ENCODE results near the gene RAB43. TPM values are rescaled to one million over a fixed set of nuclear protein-coding genes. Genes with fewer than 3 reads are reported as not detected.

The RAB43 gene
- polyA plus RNA-seq, 4 donors, result 2.0 to 6.7 (median 3.1) TPM

DNA sequence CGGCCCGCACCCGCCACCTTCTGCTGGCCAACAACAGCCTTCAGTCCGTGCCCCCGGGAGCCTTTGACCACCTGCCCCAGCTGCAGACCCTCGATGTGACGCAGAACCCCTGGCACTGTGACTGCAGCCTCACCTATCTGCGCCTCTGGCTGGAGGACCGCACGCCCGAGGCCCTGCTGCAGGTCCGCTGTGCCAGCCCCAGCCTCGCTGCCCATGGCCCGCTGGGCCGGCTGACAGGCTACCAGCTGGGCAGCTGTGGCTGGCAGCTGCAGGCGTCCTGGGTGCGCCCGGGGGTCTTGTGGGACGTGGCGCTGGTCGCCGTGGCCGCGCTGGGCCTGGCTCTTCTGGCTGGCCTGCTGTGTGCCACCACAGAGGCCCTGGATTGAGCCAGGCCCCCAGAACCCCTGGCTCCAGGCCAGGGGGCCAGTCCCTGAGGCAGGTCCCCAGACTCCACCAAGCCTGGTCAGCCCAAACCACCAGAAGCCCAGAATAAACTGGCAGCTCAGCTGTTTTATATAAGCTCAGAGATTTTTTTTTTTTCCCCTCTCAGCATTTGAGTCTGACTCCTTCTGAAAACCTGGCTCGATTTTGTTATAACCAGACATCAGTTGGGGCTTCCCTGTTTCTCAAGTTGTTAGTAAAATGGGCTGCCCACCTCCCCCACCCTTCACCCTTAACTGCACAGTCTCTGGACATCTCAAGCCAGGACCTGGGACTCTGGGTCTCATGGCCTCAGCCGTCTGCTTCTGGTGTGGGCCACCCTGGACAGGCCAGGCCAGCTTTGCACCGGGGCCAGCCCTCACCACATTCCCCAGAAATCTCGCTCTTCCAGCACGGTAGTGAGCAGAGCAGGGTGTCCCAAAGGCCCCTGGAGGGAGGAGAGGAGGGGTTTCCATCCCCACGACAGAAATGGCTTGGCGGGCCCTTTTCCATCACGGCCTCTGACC lies 59.4 kb downstream of the RAB43 start:
- no peak for DNase-seq (ENCODE audit: low read depth in 4 of 4, low spot score in 3 of 4)

DNA sequence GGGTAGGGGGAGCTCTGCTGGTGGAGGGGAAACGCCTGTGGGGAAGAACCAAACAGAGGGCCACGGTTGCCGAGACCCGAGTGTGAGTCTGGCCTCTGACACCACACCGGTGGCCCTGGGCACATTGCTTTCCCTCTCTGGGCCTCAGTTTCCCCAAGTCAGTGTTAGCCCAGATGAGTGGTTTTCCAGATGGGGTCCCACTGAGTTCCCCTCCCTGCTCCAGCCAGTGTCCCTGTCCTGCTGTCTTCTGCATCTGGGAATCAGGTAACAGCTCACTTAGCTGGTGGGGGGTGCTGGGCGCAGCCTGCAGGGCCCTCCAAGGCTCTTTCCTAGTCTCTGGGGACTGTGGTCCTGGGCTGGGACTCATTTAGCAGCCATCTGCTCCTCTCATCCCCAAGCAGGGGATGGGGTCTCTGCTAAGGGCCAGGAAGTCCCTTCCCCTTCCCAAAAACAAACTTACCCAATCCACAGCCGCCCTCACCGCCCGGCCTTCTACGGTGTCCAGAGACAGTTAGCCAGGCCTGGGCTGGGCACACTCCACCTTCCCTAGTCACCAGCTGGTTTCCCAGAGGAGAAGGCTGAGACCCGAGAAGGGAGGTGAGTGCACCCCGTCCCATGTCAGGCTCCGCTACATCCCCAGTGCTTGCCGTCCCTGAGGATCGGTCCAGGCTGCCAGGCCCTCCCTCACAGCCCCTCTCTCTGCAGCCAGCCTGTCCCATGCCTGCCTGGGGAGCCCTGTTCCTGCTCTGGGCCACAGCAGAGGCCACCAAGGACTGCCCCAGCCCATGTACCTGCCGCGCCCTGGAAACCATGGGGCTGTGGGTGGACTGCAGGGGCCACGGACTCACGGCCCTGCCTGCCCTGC lies 60.3 kb downstream of the RAB43 start:
- DNase-seq (ENCODE audit: low read depth in 4 of 4, low spot score in 3 of 4), result no peak

DNA sequence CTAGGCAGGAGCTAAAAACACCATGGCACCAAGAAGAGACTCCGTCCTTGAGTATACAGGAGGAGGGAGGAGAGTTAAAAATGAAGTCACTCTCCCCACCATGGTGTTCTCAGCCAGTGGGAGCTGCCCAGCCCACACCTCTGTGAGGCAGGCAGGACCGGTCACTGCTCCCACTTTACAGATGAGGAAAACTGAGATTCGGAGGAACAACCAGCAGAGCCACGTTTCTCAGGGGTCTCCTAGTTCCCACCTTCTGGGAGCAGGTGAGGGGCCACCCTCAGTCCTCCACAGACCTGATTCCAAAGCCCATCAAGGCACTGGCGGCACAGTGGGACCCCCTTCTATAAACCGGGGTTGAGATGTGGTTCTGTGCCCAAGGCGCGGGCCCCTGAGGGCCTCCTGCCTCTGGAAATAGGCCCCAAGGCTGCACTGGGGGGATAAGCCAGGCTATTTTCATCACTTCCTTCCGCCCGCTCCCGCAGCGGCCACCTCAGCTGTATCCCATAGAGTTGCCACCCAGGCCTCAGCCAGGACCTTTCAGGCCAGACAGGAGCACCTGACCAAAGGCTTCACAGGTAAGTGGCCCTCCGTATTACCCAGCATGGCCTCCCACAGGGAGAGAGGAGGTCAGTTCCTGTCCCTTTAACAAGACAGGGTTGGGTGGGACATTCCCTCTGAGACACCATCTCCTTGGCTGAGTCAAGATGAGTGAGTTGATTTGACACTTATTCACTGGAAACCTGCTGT lies 61.2 kb downstream of the RAB43 start, which contains the start of gene GP9:
TSS of gene GP9 (plus strand) at position 504 of the 747 bp plus-strand sequence. CDS start 961 bp downstream, outside the sequence.
- no peak for DNase-seq (ENCODE audit: low read depth in 4 of 4, low spot score in 3 of 4)

DNA sequence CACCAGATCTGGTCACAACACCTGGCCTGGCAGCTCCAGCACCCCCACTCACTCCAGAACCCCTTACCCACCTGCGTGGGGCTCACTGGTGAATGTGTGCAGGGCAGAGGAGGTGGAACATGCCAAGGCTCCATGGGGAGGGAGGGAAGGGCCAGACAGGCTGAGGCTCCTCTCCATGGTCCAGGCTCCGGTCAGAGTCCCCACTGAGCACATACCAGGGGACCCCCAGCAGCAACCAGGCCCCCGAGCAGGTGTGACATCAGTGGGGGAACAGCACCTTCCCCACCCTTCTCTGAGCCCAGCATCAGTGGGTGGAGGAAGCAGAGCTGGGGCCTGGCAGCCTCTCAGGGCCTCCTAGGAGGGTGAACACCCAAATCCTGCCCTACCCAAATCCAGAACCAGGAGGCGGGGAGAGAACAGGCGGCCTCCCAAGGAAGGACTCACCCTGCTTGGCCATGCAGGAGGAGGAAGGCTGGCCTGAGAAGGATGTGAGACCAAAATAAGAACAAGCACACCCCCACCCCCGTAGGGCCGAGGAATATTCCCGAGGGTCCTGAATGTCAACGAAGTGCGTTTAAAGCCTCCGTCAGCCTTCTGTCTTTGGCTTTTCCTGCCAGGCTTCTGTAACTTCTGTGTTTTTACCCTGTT lies 62.2 kb downstream of the RAB43 start:
- no peak for DNase-seq (ENCODE audit: low read depth in 4 of 4, low spot score in 3 of 4)

DNA sequence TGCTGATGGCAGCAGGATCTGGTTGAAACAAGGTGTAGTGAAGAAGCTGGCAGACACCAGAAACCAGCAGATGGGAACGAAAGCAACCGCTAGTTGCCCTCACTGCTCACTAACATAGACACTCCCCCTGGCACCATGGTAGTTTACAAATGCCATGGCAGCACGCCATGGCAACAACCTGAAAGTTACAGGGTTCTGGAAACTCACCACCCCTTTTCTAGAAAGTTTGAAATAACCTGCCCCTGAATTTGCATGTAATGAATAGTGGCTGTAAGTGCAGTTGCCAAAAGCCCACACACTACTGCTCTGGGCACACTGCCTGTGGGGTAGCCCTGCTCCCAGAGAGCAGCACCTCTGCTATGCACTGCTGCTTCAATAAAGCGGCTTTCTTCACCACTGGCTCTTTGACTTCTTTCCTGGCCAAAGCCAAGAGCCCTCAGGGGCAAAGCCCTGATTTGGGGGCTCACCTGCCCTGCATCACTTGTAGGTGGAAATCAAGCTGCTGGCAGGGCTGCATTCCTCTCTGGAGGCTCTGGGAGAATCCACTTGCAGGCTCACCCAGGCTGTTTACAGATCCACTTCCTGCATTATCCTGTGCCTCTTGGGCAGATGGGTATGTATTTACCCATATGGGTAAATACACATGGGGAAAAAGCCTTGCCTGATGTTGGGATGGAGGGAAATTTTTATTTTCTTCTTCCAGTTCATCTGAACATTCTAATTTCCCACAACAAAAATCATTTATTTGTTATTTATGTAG lies 63.0 kb downstream of the RAB43 start:
- DNase-seq (ENCODE audit: low read depth in 4 of 4, low spot score in 3 of 4), result no peak

DNA sequence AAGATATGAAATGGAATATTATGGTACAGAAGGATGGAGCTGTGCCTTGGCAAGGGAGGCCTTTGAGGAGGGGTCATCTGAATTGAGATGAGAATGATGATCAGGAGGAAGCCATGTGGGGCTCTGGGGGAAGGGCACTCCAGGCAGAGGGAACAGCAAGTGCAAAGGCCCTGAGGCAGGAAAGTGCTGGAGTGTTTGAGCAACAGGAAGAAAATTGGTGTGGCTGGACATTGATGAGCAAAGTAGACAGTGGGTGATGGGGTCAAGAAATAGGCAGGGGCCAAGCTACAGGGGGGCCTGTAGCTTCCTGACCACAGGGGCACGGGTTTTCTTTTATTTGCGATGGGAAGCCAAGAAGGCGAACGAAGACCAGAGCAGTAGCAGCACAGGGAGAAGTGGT lies 64.4 kb downstream of the RAB43 start:
- no peak for DNase-seq (ENCODE audit: low read depth in 4 of 4, low spot score in 3 of 4)

DNA sequence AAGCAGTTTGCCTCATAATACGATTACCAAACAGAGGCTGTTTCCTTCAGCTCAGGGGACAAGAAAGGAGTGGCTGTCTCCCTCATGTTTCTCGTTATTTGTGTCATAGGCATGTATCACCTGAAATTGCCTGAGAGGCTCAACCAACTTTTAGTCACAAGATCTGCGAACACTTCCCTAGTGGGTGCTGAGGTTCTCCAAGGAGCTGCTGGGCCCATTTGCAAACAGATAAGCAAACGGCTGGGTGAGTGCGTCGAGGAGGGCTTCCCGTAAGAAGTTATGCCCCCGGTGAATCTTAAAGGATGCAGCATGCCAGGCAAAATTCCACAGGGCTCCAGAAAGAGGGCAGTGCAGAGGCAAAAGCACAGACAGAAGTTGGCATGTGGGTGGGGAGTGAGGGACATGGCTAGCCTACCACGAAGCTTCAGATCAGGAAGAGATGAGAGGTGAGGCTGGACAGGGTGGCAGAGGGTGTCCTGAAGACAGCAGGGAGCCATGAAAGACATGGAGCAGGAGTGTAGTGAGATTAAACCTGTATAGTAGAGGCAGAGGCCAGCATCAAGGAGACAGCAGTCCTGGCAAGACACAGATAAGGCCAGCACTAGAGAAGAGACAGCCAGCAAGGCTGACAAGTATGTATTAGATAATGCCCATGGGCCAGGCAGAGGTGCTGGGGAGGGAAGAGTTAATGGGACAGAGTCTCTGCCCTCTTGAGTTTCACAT lies 65.0 kb downstream of the RAB43 start:
- no peak for DNase-seq (ENCODE audit: low read depth in 4 of 4, low spot score in 3 of 4)

DNA sequence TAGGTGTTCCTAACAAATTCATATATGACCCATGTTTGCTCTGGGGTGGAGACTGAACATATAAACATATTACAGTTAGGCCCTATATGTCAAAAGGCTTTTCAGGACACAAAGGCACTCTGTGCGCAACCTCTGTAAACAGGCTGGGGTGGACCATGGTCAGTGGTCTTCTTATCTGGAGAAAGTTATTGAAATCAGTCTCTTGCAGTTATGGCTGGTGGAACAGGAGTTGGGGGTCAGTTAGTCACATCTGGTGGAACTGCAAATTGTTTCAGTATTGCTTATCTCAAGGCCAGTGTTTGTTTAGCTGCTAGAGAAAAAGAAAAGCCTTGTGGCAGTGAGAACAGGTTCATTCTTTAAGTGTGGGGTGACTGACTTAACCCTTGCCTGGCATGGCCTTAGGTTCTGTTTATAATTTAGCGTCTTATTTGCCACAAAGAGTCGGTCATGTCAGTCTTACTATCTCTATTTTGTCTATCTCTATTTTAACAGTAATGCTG lies 66.9 kb downstream of the RAB43 start:
- DNase-seq (ENCODE audit: low read depth in 4 of 4, low spot score in 3 of 4), result no peak

DNA sequence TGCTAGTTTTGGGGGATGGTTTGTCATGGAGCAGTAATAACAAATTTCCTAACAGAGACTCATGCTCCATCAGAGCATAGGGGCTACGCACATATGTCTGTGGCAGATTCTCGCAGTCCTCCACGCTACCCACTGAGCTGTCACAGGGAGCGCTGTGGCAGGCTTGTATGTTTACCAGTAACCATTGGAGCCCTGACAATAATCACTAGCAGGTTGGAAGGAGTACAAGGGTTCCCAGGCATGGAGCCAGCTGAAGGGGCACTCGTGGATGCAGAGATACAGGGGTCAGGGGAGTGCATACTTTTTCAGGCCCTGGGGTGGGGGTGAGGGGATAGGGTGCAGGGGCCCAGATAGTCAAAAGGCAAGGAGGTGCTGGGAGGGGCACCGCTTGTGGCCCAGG lies 68.9 kb downstream of the RAB43 start:
- DNase-seq (ENCODE audit: low read depth in 4 of 4, low spot score in 3 of 4), result no peak

DNA sequence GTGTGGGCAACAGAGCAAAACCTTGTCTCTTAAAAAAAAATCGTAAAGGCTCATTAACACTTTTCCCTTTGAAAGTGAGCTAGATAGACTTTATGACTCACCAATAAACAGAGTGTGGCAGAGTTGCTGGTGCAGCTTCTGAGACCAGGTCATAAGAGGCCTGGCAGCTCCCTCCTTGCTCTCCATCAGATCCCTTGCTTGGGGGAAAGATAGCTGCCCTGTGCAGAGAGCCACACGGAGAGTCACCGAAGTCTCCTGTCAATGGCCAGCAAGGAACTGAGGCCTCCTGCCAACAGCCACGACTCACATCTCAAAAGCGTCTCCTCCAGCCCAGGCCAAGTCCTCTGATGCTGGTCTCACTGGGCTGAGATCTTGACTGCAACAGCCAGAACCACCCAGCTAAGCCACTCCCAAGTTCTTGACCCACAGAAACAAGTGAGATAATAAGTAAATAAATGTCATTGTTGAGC lies 69.7 kb downstream of the RAB43 start:
- DNase-seq (ENCODE audit: low read depth in 4 of 4, low spot score in 3 of 4), result no peak

DNA sequence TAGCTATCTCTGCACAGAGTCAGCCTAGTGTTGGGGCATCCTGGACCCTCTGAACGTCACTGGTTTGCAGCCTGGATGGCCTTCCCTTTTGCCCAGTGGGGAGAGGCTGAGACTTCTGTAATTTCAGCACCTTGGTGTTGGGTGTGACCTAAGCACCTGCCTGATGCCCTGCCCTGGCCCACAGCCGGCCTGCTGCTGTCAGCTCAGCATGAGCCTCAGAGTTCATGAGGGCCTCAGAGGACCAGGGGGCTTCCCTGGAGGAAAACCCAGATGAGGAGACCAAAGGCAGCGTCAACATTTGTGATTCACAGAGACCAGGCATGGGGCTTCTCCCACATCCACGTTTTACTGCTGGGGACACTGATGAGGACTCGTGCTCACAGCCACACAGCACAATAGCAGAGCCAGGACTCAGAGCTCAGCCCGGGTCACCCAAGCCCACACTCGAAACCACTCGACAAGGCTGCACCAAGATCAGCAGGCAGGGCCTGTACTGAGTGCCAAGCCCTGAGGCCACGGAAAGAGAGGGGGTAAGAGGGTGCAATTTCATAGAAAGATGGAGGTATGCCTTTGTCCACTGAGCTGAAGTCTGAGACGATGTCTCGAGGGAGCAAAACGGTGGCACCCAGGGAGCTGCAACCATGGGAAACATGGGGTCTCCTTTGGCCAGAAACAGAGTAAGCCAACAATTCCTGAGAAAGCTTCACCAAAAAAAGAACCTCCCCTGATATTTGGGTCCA lies 70.9 kb downstream of the RAB43 start:
- DNase-seq (ENCODE audit: low read depth in 4 of 4, low spot score in 3 of 4), result no peak

DNA sequence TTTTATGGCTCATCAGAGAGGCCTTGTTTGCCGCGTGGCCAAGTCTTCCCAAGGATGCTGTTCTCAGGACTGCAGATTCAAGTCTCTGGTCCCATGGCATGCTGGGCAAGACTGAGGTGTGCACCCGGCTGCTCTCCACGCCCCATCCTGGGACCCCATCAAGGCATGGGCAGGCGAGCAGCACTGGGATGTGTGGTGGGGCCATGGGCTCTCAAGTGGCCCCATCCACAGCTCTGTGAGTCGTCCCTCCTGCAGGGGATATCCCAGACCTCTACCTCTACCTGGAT lies 74.1 kb downstream of the RAB43 start:
- no peak for DNase-seq (ENCODE audit: low read depth in 4 of 4, low spot score in 3 of 4)

DNA sequence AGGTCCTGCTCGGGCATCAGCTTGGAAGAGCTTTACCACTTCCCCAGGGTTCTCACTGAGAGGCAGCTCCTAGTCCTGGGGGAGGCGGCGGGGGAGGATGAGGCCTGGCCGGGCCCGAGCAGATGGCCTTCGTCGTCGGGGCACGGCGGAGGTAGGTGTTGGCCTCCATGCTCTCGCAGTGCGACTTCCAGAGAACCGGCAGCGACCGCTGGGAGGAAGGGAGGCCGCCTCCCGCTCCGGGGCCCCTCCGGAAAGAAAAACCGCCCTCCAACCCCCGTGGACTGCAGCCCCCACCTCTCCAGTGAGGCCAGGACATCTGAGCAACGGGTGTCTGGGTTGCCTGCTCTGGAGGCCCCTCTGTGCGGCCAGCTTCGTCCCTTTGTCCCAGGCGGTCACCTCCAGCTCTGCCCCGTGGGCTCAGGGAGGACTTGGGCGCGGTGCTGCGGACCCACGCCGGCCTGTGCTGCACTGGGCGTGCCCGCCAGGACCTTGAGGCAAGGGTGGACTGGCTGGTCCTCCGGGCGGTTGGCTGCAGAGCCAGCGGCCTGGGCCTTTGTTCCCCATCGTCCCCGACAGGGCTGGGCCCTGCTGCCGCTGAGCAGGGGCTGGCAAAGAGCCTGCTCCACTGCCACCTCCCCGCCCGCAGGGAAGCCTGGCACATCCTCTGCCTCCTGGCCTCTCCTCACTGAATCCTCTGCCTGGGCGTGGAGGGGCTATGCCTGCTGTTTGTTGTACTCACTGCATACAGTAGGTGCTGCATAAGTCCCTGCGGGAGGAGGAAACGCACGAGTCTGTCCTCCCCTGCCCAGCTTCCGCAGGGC lies 74.7 kb downstream of the RAB43 start:
- DNase-seq (ENCODE audit: low read depth in 4 of 4, low spot score in 3 of 4), result no peak

DNA sequence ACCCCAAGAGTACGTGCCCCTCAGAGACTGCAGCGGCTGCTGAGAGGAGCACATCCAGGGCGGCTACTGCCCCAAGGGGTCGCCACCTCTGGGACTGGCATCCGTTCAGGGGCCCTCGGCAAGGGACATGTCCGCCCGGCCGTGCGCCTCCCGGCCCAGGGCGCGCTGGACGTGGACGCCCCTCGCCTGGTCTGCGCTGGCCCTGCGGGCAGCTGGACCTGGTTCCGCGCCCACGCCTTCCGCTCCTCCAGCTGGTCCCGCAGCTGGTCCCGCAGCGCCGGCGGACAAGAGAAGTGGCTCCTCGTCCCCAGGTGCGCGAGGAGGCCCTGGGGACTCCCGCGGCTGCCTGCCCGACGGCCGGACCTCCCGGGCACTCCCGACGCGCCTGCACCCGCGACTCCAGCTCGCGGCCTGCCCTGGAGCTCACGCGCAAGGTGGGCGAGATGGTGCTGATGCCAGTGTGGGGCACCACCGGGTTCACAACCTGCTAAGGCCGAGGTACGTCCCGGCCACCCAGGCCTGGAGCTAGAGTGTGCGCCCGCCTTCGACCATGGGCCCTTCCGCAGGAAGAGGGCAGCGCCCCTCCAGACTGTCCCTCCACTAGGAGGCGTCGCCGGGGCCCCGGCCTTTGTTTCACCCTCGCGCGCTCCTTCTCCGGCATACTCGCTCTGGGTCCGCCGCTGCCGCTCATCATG lies 75.4 kb downstream of the RAB43 start:
- no peak for DNase-seq (ENCODE audit: low read depth in 4 of 4, low spot score in 3 of 4)

DNA sequence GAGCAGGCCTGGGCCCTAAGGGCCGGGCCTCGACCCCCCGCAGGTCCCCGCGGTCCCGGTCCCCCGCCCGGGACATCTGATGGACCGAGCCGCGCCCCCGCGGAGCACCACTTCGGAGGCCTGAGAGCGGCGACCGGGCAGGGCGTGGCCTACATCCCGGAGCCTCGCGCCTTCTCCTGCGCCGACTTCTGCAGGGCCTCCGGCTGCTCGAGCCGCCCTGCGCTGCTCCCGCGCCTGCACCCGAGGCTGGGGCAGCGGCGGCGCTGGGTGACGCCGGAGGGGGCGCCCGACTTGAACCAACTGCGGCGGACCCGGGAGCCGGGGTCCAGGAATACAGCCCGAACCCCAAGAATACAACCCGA lies 75.9 kb downstream of the RAB43 start:
- no peak for DNase-seq (ENCODE audit: low read depth in 4 of 4, low spot score in 3 of 4)

DNA sequence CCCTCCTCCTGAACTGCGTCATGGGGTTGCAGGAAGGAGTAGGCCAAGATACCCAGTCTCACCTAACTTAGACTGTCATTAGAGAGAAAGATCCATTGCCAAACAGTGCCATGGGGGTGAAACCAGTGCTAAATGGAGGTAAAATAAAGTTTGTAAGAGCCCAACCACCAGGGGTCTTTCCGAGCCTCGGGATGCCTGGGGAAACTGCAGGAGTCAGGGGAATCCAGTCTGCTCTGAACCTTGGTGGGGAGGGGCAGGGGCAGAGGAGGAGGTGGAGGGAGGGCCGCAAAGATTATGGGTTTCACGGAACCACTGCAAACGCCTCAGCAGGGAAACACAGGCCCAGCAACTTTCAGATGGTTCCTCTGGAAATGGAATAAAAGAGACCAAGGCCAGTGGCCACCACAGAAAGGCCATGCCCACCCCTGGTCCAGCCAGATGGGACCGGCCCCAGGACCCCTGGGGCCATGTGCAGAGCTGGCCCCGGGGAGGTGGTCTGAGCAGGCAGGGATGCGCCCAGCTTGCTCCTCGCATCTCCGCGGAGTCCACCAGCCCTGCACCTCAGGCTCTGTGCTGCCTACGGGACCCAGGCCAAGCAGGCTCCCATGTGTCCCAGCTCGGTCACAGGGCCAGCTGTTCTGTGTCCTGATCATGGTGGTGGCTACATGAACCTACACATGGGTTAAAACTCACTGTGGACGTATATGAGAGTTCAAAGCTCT lies 80.9 kb downstream of the RAB43 start:
- no peak for DNase-seq (ENCODE audit: low read depth in 4 of 4, low spot score in 3 of 4)
